ENCODE results near the gene COX14.

DNA sequence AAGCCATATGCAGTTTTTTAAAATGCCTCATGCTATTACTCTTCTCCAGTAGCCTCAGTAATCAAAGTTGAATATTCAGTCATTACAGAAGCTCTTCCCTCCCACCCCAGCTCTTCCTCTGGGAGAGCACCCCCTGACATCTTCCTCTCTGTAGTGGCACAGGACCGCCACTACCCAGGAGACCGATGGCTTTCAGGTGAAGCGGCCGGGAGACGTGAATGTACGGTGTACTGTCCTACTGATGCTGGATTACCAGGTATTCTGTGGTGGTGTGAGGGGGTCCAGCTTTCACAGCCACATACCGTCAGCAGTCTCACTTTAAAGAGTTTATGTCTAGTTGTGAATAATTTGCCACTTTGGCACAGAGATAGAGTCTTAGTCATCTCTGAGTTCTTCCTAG, 22.3 kb upstream of the COX14 start:
- TF ChIP-seq CTCF (IDR thresholded peaks at IDR 0.05 in 8 of 11, conservative IDR thresholded peaks at IDR 0.05 in 3 of 11) (no peak), POLR2A (IDR thresholded peaks at IDR 0.05) (no peak)
